Measurements from ENCODE around the gene PRRC2A. TPM values are rescaled to one million over a fixed set of nuclear protein-coding genes. Genes with fewer than 3 reads are reported as not detected.
A peak's percentile ranks its signal among the peaks of the same experiment; 100 is the strongest.

Gene PRRC2A
- total RNA-seq, 1 donor from 2014 or later: 81.2 TPM

GRCh38 chr6:31619805-31620585, 520 bp upstream of the PRRC2A start:
- H3K4me3 ChIP-seq (ENCODE audit: low read depth, low read length): peak overlapping the region; percentile 94
- DNase-seq (ENCODE audit: low read depth): peak; percentile 90
- TF ChIP-seq CTCF (conservative IDR thresholded peaks at IDR 0.05; ENCODE audit: low read depth, low read length): no peak

- H3K4me3 ChIP-seq (ENCODE audit: low read depth, low read length): peak overlapping the region; percentile 94
- no peak for TF ChIP-seq CTCF (conservative IDR thresholded peaks at IDR 0.05; ENCODE audit: low read depth, low read length)
- DNase-seq (ENCODE audit: low read depth): no peak
Measured at GRCh38 chr6:31621320-31621939, 915 bp downstream of the PRRC2A start.

GRCh38 chr6:31621991-31622390, 1.5 kb downstream of the PRRC2A start:
- DNase-seq (ENCODE audit: low read depth): no peak
- H3K4me3 ChIP-seq (ENCODE audit: low read depth, low read length): peak overlapping the region; percentile 94
- no peak for TF ChIP-seq CTCF (conservative IDR thresholded peaks at IDR 0.05; ENCODE audit: low read depth, low read length)

- TF ChIP-seq CTCF (conservative IDR thresholded peaks at IDR 0.05; ENCODE audit: low read depth, low read length): no peak
- peak overlapping the region; percentile 94 for H3K4me3 ChIP-seq (ENCODE audit: low read depth, low read length)
- no peak for DNase-seq (ENCODE audit: low read depth)
Measured at GRCh38 chr6:31622684-31623091, 2.2 kb downstream of the PRRC2A start.

- no peak overlapping the region for H3K4me3 ChIP-seq (ENCODE audit: low read depth, low read length)
- TF ChIP-seq CTCF (conservative IDR thresholded peaks at IDR 0.05; ENCODE audit: low read depth, low read length): no peak
- no peak for DNase-seq (ENCODE audit: low read depth)
Measured at GRCh38 chr6:31624070-31624469, 3.6 kb downstream of the PRRC2A start.

- no peak for DNase-seq (ENCODE audit: low read depth)
- TF ChIP-seq CTCF (conservative IDR thresholded peaks at IDR 0.05; ENCODE audit: low read depth, low read length): no peak
Measured at GRCh38 chr6:31626952-31627351, 6.4 kb downstream of the PRRC2A start.

More at GRCh38 chr6:31626952-31627351, 6.4 kb downstream of the PRRC2A start:
- H3K4me3 ChIP-seq (ENCODE audit: low read depth, low read length): no peak overlapping the region
